Urothelium cell line (cell line): ENCODE measurements around the gene AFG1L.
"Not testable (repeated sequence)": the region's sequence is repeated elsewhere in the genome, so short reads cannot be mapped to it uniquely, and the experiment has no call there.

ENCODE experiments used
- DNase-seq: peaks from one replicate; pipeline ENCODE4 v3.0.0; 2011; ENCODE audit warnings: low spot score, mixed read lengths
- FAIRE-seq: peaks from 2 replicates; lab custom pipeline; 2011; peaks lifted over from hg19 to GRCh38; lab: Jason Lieb, UNC

Gene AFG1L

GRCh38 chr6:108287373-108287772, 7.5 kb upstream of the AFG1L start:
- FAIRE-seq (no peak), DNase-seq (no peak)

DNA sequence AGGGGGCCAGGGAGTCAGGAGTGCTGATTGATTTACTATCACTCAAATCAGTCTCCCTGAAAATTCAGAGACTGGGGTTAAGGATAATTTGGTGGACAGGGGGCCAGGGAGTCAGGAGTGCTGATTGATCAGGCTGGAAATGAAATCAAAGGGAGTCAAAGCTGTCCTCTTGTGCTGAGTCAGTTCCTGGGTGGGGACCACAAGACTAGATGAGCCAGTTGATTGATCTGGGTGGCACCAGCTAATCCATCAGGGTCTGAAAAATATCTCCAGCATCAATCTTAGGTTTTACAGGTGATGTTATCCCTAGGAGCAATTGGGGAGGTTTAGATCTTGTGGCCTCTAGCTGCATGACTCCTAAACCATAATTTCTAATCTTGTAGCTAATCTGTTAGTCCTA, 6.1 kb upstream of the AFG1L start:
- no peak for FAIRE-seq

GRCh38 chr6:108291091-108291490, 3.8 kb upstream of the AFG1L start:
- FAIRE-seq: no peak
- DNase-seq: no peak

More for the DNA sequence above, 6.1 kb upstream of the AFG1L start:
- no peak for DNase-seq

GRCh38 chr6:108292561-108292960, 2.3 kb upstream of the AFG1L start:
- FAIRE-seq, DNase-seq: not testable (repeated sequence)

DNA sequence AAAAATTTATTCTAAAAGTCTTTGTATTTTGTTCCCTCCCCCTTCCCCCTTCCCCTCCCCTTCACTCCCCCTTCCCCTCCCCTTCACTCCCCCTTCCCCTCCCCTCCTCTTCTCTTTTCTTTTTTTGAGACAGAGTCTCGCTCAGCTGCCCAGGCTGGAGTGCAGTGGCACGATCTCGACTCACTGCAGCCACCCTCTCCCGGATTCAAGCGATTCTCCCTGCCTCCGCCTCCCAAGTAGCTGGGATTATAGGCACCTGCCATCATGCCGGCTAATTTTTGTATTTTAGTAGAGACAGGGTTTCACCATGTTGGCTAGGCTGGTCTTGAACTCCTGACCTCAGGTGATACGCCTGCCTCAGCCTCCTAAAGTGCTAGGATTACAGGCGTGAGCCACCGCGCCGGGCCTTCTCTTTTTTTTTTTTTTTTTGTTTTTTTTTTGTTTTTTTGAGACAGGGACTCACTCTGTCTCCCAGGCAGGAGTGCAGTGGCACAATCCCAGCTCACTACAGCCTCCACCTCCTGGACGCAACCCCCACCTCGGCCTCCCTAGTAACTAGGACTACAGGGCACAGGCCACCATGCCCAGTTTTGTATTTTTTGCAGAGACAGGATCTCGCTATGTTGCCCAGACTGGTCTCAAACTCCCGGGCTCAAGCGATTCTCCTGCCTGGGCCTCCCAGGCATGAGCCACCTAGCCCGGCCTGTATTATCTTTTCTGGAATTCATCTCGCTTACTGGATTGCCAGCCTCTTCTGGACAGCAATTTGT, 1.1 kb upstream of the AFG1L start:
- DNase-seq (no peak), FAIRE-seq (no peak)

DNA sequence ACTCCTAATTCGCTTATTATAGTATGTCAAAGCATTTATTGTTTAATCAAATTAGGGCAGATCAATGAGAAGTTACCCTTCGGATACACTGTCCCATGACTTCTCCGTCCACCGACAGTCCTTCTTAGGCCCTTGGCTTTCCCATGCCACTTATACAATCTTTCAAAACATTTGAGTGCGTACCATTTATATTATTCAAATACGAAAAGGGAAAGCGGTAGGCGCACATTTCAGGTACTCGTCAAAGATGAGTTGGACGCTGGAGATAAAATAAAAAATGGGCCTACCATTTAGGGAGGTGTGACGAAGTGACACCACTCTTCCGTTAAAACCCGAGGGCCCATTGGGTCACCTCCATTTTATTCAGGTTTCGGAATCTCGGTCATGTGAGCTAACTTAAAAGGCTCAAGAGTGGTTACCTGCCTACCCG, 542 bp upstream of the AFG1L start:
- FAIRE-seq (no peak), DNase-seq (no peak)

DNA sequence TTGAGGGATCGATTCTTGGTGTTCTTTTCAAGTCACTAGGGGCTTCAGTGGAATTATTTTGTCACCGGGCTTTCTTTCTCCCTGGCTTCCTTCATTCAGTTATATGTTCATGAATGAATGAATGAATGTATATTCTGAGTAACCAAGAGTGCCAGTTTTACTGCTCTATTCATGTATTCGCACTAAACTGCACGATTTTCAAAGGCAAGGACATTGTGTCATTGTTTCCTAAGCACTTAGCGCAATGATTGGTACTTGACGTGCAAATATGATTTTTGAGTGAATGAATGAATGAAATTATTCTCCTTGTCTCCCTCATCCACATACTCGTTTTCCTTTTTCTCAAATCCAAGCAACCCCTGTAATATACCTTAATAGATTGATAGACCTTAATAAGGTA, 822 bp downstream of the AFG1L start:
- DNase-seq (no peak), FAIRE-seq (no peak)

DNA sequence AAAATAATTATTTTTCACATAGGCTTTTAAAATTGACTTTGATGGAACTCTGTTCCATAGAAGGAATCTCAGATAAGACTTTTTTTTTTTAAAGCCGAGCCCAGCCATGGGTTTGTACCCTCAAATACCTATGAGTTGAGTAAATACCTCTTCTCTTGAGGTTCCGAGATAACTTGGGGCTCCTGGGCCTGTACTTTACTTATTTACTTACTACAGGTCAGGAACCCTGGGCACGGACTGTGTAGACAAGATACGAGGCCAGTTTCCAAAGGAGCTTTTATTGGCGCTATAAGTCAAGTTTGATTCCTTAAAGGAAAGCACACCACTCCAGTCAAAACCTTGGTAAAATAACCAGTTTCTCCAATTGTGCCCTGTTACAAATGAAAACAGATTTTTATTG, 7.5 kb downstream of the AFG1L start:
- no peak for FAIRE-seq
- no peak for DNase-seq

DNA sequence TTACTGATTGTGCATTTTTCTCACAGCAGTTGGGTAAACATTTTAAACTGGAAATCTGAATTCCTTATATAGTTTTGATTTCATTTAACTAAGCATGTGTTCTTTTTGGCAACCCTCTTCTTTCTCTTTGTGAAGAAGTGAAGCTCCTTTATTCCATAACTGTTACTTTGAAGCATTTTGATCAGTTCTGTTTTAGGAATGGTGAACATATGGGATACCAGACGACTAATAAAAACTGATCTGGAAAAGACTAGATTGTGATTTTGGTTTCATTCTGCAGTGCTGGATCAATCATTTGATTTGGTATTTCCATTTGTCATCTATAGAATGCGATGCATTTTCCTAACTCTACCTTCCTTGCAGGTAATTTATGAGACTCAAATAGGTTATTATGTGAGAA, 9.8 kb downstream of the AFG1L start:
- DNase-seq (no peak), FAIRE-seq (no peak)

DNA sequence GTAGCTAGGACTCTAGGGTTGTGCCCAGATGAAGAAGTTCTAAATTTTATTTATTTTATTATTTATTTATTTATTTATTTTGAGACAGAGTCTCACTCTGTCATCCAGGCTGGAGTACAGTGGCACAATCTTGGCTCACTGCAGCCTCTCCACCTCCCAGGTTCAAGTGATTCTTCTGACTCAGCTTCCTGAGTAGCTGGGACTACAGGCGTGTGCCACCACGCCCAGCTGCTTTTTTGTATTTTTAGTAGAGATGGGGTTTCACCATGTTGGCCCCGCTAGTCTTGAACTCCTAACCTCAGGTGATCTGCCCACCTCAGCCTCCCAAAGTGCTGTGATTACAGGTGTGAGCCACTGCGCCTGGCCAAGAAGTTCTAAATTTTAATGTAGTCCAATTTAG, 13.8 kb downstream of the AFG1L start:
- FAIRE-seq: not testable (repeated sequence)

DNA sequence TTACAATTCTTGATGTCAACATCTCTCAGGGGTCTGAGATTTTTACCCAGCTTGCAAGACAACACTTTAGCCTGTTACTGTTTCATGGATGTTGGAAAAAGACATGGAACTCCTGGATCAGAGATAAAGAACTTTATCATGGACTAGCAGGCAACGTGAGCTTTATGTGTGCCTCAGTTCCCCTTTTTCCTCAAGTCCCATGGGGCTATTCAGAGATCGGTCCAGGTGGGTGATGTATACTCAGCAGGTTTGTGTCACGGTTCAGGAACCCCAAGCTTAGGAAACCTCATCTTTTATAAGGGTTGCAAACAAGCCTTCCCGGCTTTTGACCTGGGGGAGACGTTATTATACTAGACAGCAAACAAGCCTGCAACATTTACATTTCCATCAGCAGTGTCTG, 15.0 kb downstream of the AFG1L start:
- FAIRE-seq: no peak

More for the DNA sequence above, 13.8 kb downstream of the AFG1L start:
- not testable (repeated sequence) for DNase-seq

GRCh38 chr6:108312605-108313004, 17.8 kb downstream of the AFG1L start:
- no peak for DNase-seq
- no peak for FAIRE-seq

More for the DNA sequence above, 15.0 kb downstream of the AFG1L start:
- no peak for DNase-seq

- DNase-seq (no peak), FAIRE-seq (no peak)
Observed at GRCh38 chr6:108321253-108321747, 26.4 kb downstream of the AFG1L start.

DNA sequence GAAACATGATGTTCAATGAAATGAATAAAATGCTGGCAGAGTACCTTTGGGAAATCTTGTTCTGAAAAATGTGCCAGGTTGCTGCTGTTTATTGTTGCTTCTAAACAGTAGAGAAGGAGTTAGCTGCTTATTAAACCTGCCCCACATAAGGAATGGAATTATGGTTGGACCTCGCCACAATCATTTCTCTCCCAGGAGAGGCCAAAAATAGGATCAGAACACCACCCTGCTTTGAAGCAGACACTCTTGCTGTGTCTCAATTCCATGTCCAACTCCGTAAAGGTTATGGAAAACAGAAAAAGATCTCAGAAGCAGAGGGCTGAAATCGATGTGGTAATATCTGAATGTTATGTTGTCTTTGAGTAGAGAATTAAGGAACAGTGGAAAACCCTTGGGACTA, 27.9 kb downstream of the AFG1L start:
- no peak for FAIRE-seq

GRCh38 chr6:108323710-108324466, 29.0 kb downstream of the AFG1L start:
- no peak for FAIRE-seq
- no peak for DNase-seq

More for the DNA sequence above, 27.9 kb downstream of the AFG1L start:
- DNase-seq: no peak

GRCh38 chr6:108330221-108330785, 35.4 kb downstream of the AFG1L start:
- not testable (repeated sequence) for FAIRE-seq, DNase-seq

- no peak for DNase-seq
- FAIRE-seq: no peak
Observed at GRCh38 chr6:108330806-108331205, 36.0 kb downstream of the AFG1L start.

DNA sequence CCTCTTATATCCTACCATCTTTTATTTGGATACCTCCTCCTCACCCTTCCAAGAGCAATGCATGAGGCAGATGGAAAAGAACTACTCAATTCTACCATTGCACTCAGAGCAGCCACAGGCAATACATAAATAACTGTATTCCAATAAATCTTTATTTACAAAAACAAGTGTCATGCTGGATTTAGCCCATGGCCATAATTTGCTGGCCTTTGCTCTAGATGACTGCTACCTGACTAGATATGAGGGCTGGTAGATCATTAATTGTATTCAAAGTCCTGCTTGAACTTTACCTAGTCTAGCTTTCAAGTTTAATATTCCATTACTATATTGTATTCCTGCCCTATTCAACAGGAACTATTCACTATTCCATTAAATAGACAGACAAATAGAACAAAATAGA, 37.1 kb downstream of the AFG1L start:
- FAIRE-seq (no peak), DNase-seq (no peak)

DNA sequence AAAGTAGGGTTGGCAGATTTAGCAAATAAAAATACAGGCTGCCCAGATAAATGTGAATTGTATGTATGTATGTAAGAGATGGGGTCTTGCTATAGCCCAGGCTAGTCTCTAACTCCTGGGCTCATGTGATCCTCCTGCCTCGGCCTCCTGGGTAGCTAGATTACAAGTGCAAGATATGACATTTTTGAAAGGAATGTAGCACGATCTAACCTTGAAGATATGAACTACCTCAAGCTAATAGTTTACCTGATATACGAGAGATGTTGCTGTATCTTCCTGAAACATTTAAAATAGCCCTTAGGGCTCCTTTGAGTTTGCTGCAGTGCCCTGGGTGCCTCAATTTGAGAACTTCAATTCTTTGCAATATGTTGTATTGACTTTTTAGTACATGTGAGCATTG, 42.1 kb downstream of the AFG1L start:
- FAIRE-seq: no peak

DNA sequence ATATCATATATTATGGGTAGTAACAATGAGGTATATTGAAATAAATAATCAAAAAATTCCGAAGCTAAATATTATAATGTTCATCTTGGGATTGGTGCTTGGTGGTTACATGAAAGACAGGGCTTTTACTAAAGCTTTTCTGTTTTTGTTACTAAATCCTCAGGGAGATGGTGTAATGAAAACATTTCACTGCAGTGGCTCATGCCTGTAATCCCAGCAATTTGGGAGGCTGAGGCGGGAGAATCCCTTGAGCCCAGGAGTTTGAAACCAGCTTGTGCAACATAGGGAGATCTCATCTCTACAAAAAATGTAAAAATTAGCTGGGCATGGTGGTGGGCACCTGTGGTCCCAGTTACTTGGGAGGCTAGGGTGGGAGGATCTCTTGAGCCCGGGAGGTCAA, 42.9 kb downstream of the AFG1L start:
- DNase-seq: no peak
- FAIRE-seq: no peak

More for the DNA sequence above, 42.1 kb downstream of the AFG1L start:
- no peak for DNase-seq

GRCh38 chr6:108341372-108341771, 46.5 kb downstream of the AFG1L start:
- DNase-seq (no peak), FAIRE-seq (no peak)
